ENCODE data around the gene SH2B3. TPM values are rescaled to one million over a fixed set of nuclear protein-coding genes. Genes with fewer than 3 reads are reported as not detected.

The SH2B3 gene
- total RNA-seq = 47.1 TPM
- long read RNA-seq, full-length matches to known transcripts = 29 of 127 reads
- long read RNA-seq, partial matches to known transcripts = 31 of 127 reads
- long read RNA-seq, other reads (novel, unspliced or antisense) = 67 of 127 reads

DNA sequence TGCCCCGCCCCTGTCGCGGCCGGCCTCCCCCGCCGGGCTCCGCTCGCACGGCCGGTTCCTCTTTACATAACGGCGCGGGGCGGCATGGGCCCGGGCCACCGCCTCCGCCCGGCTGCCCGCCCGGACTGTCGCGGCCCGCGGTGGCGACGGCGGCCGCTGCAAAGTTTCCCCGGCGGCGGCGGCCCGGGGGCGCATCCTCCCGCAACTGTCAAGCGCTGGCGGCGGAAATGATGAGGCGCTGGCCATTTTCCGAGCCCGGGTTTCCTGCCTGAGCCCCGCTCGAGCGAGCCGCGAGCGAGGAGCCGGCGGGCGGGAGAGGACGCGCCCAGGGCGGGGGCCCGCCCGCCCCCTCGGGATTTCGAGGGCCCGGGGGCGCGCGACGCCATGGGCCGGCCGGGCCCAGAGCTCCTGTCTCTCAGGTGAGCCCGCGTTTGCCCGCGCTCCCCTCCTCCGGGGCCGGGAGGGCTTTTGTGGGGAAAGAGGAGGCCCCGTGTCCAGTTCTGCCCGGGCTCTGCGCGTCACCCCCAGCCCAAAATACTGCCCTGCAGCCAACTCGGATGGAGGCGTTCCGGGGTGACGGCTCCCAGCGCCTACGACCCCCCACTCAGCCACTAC, at the start of gene SH2B3:
TSS of gene SH2B3 (plus strand) at position 65 of the 615 bp plus-strand sequence. CDS start 12,223 bp downstream, outside the sequence.
- H3K36me3 ChIP-seq = no peaks in the 10 kb centered on the region
- intact Hi-C loops (cut with DNase I) = no loop called here
- no peak for TF ChIP-seq CTCF (IDR thresholded peaks at IDR 0.05)
- peaks cover 63% of the 10 kb centered on the region for H3K4me1 ChIP-seq
- H3K27ac ChIP-seq = peak within 1 kb of the TSS; percentile 84
- peak; percentile 0 for ATAC-seq
- H3K4me3 ChIP-seq = peak within 1 kb of the TSS; percentile 88
- no peak for DNase-seq
- H3K9me3 ChIP-seq = no peaks in the 10 kb centered on the region
- H3K27me3 ChIP-seq = no peaks in the 10 kb centered on the region

GRCh38 chr12:111359231-111359913, 46.4 kb upstream of the SH2B3 start:
- DNase-seq (no peak), ATAC-seq (no peak)
- Histone ChIP-seq H3K4me1 (no peaks in the 10 kb centered on the region), H3K4me3 (no peak overlapping the region), H3K36me3 (no peaks in the 10 kb centered on the region), H3K27me3 (no peaks in the 10 kb centered on the region), H3K27ac (no peak overlapping the region), H3K9me3 (no peaks in the 10 kb centered on the region)
- intact Hi-C loops (cut with DNase I) = no loop called here
- TF ChIP-seq CTCF (IDR thresholded peaks at IDR 0.05) = no peak

GRCh38 chr12:111359914-111360276, 45.8 kb upstream of the SH2B3 start:
- intact Hi-C loops (cut with DNase I) = no loop called here
- Histone ChIP-seq H3K9me3 (no peaks in the 10 kb centered on the region), H3K27me3 (no peaks in the 10 kb centered on the region), H3K4me3 (no peak overlapping the region), H3K4me1 (no peaks in the 10 kb centered on the region), H3K36me3 (no peaks in the 10 kb centered on the region), H3K27ac (no peak overlapping the region)
- DNase-seq = no peak
- no peak for TF ChIP-seq CTCF (IDR thresholded peaks at IDR 0.05)
- ATAC-seq = no peak

DNA sequence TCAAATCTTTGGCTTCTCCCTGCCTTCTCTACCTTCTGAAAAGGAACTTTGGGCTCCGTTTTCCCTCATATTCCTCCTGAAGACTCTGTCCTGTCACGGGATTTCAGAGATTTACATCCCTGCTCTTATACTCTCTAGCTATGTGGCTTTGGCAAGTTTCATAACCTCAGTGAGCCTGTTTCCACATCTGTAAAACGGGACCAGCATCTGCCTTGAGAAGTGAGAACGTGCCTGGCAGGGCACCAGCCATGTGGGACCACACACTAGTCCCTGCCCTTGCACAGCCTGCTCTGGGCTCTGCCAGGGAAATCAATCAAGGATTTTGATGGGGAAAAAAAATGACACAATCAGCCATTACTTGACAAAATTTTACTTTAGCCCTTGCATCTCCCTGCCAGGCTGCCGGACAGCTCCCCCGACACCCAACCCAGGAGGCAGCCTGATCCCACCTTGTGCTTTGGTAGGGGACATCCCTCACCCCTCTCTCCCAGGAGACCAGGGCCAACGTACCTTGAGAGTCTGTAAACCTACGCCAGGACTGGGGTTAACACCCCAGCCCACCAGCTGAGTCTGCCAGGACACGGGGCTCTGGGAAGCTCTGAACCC, 45.3 kb upstream of the SH2B3 start:
- Histone ChIP-seq H3K9me3 (no peaks in the 10 kb centered on the region), H3K36me3 (no peaks in the 10 kb centered on the region), H3K4me3 (no peak overlapping the region), H3K4me1 (no peaks in the 10 kb centered on the region), H3K27me3 (no peaks in the 10 kb centered on the region), H3K27ac (no peak overlapping the region)
- DNase-seq (no peak), ATAC-seq (no peak)
- intact Hi-C loops (cut with DNase I) = no loop called here
- no peak for TF ChIP-seq CTCF (IDR thresholded peaks at IDR 0.05)

DNA sequence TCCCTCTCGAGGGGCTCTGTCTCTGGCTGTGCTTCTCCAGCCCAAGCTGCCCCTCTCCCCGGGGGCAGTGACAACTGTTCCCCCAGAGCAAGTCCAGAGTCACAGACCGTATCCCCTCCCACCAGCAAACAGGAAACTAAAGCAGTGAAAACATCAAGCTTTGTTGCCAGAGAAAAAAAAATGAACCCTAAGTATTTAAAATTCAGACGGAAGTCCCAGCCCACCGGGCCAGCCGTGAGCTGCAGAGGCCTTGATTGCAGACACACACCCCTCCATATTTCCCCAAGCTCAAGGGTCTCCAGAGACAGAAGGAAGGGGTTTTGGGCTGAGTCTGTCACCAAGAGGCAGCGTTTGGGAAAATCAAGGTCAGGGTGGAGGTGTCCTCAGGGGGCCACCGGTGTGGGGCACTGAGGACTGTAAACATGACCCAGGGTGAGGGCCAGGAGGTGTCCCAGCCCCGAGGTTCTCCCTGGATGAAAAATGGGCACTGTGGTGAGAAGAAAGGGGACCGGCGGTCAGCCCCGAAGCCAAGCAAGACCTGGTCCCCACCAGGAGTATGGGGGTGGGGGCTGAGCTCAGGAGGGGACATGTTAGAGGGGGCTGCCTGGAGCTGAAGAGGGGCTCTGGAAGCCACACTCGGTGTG, 44.5 kb upstream of the SH2B3 start:
- H3K9me3 ChIP-seq = no peaks in the 10 kb centered on the region
- H3K27me3 ChIP-seq = no peaks in the 10 kb centered on the region
- ATAC-seq (no peak), DNase-seq (no peak)
- no peaks in the 10 kb centered on the region for H3K4me1 ChIP-seq
- no peak for TF ChIP-seq CTCF (IDR thresholded peaks at IDR 0.05)
- intact Hi-C loops (cut with DNase I) = no loop called here
- H3K4me3 ChIP-seq = no peak overlapping the region
- H3K27ac ChIP-seq = peak overlapping the region; percentile 3
- no peaks in the 10 kb centered on the region for H3K36me3 ChIP-seq

Data from upper lobe of right lung (tissue), 1 donor.